Muscle of back (tissue), 13 donors: ENCODE data around the gene DERA. TPM values are rescaled to one million over a fixed set of nuclear protein-coding genes. Genes with fewer than 3 reads are reported as not detected.
"Not testable (repeated sequence)": the region's sequence is repeated elsewhere in the genome, so short reads cannot be mapped to it uniquely, and the experiment has no call there.

Experiments used
- DNase-seq, 3 donors: peaks; one replicate each; pipeline versions ENCODE4 v3.0.0 to v3.0.0-alpha.2; 2013
- long read RNA-seq, 9 donors: transcript quantifications; one replicate each; lab custom pipeline, GENCODE V29; 2026
- polyA plus RNA-seq, 10 donors: library from polyadenylated mRNA; unstranded; fragments of 120-200 nt; gene quantifications; one replicate each; pipeline ENCODE4 v1.2.1, GENCODE V29; 2013; ENCODE audit not compliant: insufficient read length in 10 of 10

DERA gene
- polyA plus RNA-seq = 10 to 100 TPM; 28.7 to 39.1 (median 32.5) TPM
- long read RNA-seq, donor 1, transcript DERA-201 (9 exons, 1,705 nt) = major isoform, 11 of 20 reads
- long read RNA-seq, donor 1, partial matches to known transcripts = 9 of 20 reads
- long read RNA-seq, donor 1, other reads (novel, unspliced or antisense) = 0 of 20 reads
- long read RNA-seq, donor 2, transcript DERA-201 (9 exons, 1,705 nt) = major isoform, 12 of 12 reads
- long read RNA-seq, donor 2, partial matches to known transcripts = 0 of 12 reads
- long read RNA-seq, donor 2, other reads (novel, unspliced or antisense) = 0 of 12 reads
- long read RNA-seq, donor 3 = 0 reads
- long read RNA-seq, donor 4, transcript DERA-201 (9 exons, 1,705 nt) = major isoform, 8 of 13 reads
- long read RNA-seq, donor 4, partial matches to known transcripts = 5 of 13 reads
- long read RNA-seq, donor 4, other reads (novel, unspliced or antisense) = 0 of 13 reads
- long read RNA-seq, donor 5, transcript DERA-201 (9 exons, 1,705 nt) = major isoform, 14 of 14 reads
- long read RNA-seq, donor 5, partial matches to known transcripts = 0 of 14 reads
- long read RNA-seq, donor 5, other reads (novel, unspliced or antisense) = 0 of 14 reads
- long read RNA-seq, donor 6, transcript DERA-201 (9 exons, 1,705 nt) = major isoform, 8 of 15 reads
- long read RNA-seq, donor 6, partial matches to known transcripts = 6 of 15 reads
- long read RNA-seq, donor 6, other reads (novel, unspliced or antisense) = 0 of 15 reads
- long read RNA-seq, donor 7, transcript DERA-201 (9 exons, 1,705 nt) = major isoform, 5 of 12 reads
- long read RNA-seq, donor 7, partial matches to known transcripts = 7 of 12 reads
- long read RNA-seq, donor 7, other reads (novel, unspliced or antisense) = 0 of 12 reads
- long read RNA-seq, donor 8, transcript DERA-201 (9 exons, 1,705 nt) = major isoform, 6 of 7 reads
- long read RNA-seq, donor 8, partial matches to known transcripts = 0 of 7 reads
- long read RNA-seq, donor 8, other reads (novel, unspliced or antisense) = 0 of 7 reads
- long read RNA-seq, donor 9, partial matches to known transcripts = 0 of 2 reads
- long read RNA-seq, donor 9, other reads (novel, unspliced or antisense) = 0 of 2 reads

DNA sequence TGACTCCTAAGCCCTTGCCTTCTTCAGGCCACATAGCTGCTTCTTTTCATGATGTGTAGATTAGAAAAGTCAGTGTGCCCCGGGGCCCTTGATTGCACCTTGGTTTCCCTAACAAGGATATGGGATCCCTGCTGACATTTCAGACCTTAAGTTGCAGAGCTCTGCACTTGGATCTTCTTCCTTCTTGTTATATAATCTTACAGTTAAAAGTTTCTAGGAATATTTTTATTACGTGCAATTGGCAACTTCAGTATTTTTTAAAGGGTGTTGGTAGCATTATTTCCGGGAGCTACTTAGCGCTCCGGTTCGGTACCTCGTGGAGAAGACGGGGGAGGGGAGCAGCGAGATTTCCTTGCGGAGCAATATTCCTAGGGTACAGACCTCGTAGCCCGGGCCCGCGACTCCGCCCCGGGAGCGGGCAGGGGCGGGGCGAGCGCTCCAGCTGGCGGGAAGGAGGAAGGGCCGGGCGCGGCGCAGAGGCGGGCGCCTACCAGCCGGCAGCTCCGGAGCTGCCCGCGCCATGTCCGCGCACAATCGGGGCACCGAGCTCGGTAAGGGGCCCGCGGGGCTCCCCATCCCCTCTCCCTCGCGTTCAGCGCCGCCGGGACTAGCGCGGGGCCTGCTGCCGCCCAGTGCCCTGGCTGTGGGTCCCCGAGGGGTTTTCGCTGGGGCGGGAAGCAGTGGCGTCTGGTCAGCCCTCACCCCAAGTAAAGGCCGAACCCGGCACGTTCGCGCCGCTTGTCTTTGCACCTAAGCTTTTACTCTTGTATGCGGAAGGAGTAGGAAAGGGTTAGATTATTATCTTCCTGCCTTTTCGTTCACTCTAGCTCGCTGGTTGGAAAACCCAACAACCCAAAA lies at the start of gene DERA:
TSS of gene DERA (plus strand) at position 469 of the 858 bp plus-strand sequence. CDS start at position 521, 52 bp downstream.
- peak; percentile 77 to 93 (median 84) for DNase-seq

DNA sequence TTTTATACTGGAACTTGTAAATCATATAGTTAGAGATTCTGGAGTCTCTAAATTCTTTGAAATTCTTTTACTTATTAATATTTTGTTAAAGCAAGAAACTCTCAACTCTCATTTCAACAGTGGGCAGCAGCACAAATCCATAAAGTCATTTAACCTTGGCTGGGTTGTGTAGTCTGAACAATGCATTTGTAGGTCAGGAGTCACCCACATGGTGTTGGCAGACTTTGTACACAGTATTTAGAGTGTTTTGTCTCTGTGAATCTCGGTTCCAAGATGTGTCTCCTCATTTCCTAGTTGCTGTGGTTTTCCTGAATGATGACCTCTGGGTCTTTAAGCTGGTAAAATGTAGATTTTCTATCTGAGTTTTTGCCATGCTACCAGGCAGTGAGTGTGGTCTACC lies 49.7 kb upstream of the DERA start:
- no peak for DNase-seq

DNA sequence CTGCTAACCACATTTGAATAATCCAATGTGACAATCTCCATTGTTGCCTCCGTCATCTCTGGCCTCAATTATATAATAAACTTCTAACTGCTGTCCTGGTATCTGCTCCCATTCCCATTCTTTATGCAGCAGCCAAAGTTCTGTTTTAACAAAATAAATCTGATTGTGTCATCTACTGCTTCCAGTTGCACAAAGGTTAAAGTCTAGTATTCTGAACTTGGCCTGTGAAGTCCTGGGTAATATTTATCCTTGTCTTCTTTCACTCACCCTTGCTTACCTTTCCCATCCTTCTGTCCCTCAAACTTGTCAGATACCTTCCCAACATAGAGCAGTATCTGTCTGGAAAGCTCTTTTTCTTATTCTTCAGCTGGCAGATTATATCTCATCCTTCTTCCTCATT lies 48.3 kb upstream of the DERA start:
- no peak for DNase-seq

DNA sequence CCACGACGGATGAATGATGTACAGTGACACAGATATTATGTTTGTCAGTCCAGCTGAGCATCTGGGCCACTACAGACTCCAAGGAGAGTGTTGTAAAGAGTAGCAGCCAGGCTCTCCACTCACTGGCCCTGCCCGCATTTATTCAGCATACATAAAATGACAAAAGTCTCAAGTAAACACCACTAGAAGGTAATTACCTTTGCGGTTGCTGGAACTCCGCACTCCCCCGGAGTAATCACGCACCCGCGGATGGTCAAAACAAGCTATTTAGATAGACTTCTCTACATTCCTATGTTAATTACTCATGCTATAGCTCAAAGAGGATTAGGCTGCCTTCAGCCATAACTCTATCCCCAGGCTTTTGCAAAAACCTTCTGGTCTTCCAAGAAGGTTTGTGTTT lies 47.8 kb upstream of the DERA start:
- DNase-seq = no peak

DNA sequence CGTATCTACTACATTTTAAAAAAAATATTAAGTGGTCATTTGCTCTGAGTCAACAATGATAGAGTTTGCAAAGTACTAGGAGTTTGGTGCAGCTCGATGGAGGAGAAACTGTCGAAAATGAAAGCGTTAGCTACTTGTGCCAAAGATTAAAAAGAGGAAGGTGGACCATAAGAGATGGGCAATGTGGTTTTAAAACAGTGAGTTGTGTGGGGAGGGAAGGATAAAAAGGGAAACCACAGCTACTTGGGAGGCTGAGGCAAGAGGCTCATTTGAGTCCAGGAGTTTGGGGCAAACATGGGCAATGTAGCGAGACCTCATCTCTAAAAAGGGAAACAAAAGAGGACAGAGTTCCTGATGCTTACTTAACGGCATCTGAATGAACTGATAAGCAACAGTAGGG lies 47.1 kb upstream of the DERA start:
- DNase-seq = no peak

GRCh38 chr12:15868186-15868585 lies 42.9 kb upstream of the DERA start:
- DNase-seq = no peak

DNA sequence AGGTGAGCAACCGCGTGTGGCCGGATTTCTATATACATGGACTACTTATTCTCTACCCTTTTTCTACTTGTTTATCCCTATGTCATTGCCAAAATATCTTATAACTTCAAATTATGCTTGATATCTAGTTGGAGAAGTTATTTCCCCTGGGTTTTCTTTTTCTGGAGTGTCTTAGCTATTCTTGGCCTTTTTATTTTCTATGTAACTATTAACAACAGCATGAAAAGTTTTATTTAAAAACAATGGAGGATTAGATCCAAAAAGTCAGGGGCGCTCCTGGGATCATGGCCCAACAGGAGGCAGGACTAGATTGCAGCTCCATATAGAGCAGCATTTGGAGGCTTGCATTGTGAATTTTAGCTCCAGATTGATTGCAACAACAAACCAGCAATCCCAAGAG lies 37.6 kb upstream of the DERA start:
- DNase-seq = peak in 1 of 3 donors; percentile 67

GRCh38 chr12:15874556-15875145 lies 36.5 kb upstream of the DERA start:
- DNase-seq = not testable (repeated sequence)

DNA sequence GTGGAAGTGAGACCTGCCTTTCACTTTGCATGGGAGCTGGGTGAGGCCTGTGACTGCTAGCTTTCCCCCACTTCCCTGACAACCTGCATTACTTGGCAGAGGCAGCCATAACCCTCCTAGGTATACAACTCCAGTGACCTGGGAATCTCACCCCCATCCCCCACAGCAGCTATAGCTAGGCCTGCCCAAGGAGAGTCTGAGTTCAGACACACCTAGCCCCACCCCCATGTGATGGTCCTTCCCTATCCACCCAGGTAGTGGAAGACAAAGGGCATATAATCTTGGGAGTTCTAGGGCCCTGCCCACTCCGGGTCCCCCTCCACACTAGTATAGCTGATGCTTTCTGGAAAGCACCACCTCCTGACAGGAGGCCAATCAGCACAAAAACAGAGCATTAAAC lies 35.3 kb upstream of the DERA start:
- DNase-seq = no peak

GRCh38 chr12:15879413-15879812 lies 31.7 kb upstream of the DERA start:
- DNase-seq = no peak

DNA sequence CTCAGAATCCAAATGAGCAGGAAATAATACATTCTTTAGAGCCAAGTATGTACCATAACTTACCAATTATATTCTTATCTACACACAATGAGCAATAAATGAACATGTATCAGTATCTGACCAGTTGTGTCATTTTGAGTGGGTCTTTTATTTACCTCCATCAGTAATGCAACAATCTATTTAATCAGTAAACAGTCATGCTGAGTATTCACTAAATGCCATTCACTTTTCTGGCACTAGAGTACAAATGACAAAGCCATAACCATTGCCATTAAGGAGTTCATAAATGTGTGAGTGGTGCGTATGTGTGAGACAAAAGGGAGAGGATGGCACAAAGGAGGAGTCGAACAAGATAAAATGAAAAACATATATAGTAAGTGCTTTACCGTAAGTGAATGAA lies 30.4 kb upstream of the DERA start:
- no peak for DNase-seq

GRCh38 chr12:15882118-15882971 lies 28.8 kb upstream of the DERA start, which contains the start of gene STRAP:
Gene STRAP (plus strand): TSS chr12:15882387. CDS start chr12:15882708, 321 bp downstream.
- DNase-seq = peak; percentile 97 to 99 (median 97)

DNA sequence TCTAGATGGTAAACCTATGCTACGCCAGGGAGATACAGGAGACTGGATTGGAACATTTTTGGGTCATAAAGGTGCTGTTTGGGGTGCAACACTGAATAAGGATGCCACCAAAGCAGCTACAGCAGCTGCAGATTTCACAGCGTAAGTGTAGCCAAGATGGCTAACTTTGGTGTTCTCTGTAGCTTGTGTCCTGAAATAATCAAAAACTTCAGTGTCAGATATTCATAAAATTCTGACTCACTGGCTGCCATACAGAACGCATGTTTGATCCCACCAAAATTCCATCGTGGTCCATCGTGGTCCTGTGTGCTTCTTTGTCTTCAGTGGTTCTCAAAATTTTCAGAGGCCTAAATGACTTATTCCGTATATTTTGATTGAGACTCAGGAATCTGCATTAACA lies 27.6 kb upstream of the DERA start:
- DNase-seq = no peak

- DNase-seq = no peak
Measured at GRCh38 chr12:15886372-15887042, 24.6 kb upstream of the DERA start.

GRCh38 chr12:15887043-15887817 lies 23.9 kb upstream of the DERA start:
- DNase-seq = no peak

- no peak for DNase-seq
Measured at GRCh38 chr12:15892645-15893259, 18.4 kb upstream of the DERA start.

- no peak for DNase-seq
Measured at GRCh38 chr12:15893260-15893659, 17.9 kb upstream of the DERA start.

DNA sequence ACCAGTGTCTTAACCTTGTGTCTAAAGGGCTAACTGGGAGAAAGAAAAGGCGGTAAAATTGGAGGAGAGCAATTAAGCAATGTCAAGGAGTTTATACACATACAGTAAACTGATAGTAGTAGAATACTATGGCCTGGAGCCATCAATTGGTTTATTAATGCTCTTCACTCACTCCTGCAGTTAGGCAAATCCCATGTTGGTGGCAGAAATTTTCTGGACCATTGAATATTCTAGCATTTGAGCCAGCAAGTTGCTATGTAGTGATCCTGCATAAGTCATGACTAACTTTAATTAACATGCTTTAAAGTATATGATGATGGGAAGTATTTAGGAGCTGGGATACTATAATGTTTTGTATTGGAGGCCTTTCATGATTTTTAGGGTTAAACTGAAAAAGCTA lies 14.3 kb upstream of the DERA start:
- no peak for DNase-seq
